HCT116 (cell line): ENCODE results near the gene GP1BA. TPM values are rescaled to one million over a fixed set of nuclear protein-coding genes. Genes with fewer than 3 reads are reported as not detected.

ENCODE experiments used
- ATAC-seq: fragments of 200-7000 bp; cut with Tn5 transposase; 2 replicates; pipeline ENCODE4 v1.9.1; 2020; ENCODE audit warnings: mild to moderate bottlenecking, moderate library complexity
- BruUV-seq: library from RNA; stranded (reverse); fragments of 400-500 nt; replicated peaks from 2 replicates; lab custom pipeline; 2021; lab: Mats Ljungman, UMichigan
- CTCF ChIA-PET: fragments of 300-600 bp; sonication (Branson Sonifier 250); formaldehyde crosslinking; loops from one replicate; lab custom pipeline; 2021; ENCODE audit warnings: antibody characterized with exemption; lab: Charles Lee
- POLR2A ChIA-PET: fragments of 300-600, 350-600 bp; sonication (Branson Sonifier 250); formaldehyde crosslinking; loops from one replicate; lab custom pipeline; 2021; ENCODE audit warnings: antibody characterized with exemption; lab: Charles Lee
- RAD21 ChIA-PET, 2 experiments: fragments of 300-600 bp; sonication (Branson Sonifier 250); formaldehyde crosslinking; loops; one replicate each; lab custom pipeline; 2023; ENCODE audit warnings: low total read pairs in 2 of 2; ENCODE audit not compliant: uncharacterized antibody in 2 of 2, unreplicated experiment in 2 of 2, low non-redundant PET in 1 of 2; lab: Charles Lee
- DNase-seq: peaks from one replicate; pipeline ENCODE4 v3.0.0-alpha.2; 2010; ENCODE audit warnings: low read depth, low spot score
- H2AFZ ChIP-seq: fragments of 200-600 bp; shearing (Covaris generic), sonication (generic); 2 replicates; pipeline ENCODE4 v1.6.1; 2017; ENCODE audit warnings: low read depth, mixed run types, mixed read lengths, antibody characterized with exemption, low read length; ENCODE audit not compliant: poor library complexity, severe bottlenecking
- H3K27ac ChIP-seq: 2 replicates; pipeline ENCODE4 v1.5.1; 2012; ENCODE audit warnings: low read depth, low read length
- H3K27me3 ChIP-seq: fragments of 200-600 bp; sonication (generic); 2 replicates; pipeline ENCODE4 v1.6.1; 2016; ENCODE audit warnings: mixed run types, low read length, mixed read lengths; ENCODE audit not compliant: insufficient read depth
- H3K36me3 ChIP-seq, 2 experiments: fragments of 200-500 bp in 1 of 2; fragments of 200-600 bp in 1 of 2; sonication (Bioruptor generic) in 1 of 2; sonication (generic) in 1 of 2; 2 replicates each; pipeline versions ENCODE4 v1.5.1 to v1.6.1; 2014 to 2016; ENCODE audit warnings: low read length in 2 of 2, inconsistent platforms in 1 of 2, mixed read lengths in 1 of 2, mixed run types in 1 of 2; ENCODE audit not compliant: insufficient read depth in 2 of 2, control insufficient read depth in 1 of 2
- H3K4me1 ChIP-seq, 2 experiments: fragments of 200-600 bp in 1 of 2; sonication (generic) in 1 of 2; 2 replicates each; pipeline versions ENCODE4 v1.5.1 to v1.6.1; 2012 to 2017; ENCODE audit warnings: low read length in 2 of 2, inconsistent platforms in 1 of 2, mild to moderate bottlenecking in 1 of 2, mixed read lengths in 1 of 2, mixed run types in 1 of 2, moderate library complexity in 1 of 2; ENCODE audit not compliant: insufficient read depth in 2 of 2, control insufficient read depth in 1 of 2
- H3K4me2 ChIP-seq: fragments of 200-600 bp; sonication (generic); 2 replicates; pipeline ENCODE4 v1.6.1; 2017; ENCODE audit warnings: mixed run types, low read length, mixed read lengths
- H3K4me3 ChIP-seq, 2 experiments: fragments of 200-600 bp in 1 of 2; sonication (generic) in 1 of 2; replicated peaks in 1 of 2; 2 replicates each; pipeline ENCODE4 v1.5.1; 2011 to 2016; ENCODE audit warnings: low read length in 2 of 2, control low read depth in 1 of 2, low read depth in 1 of 2, mild to moderate bottlenecking in 1 of 2, mixed read lengths in 1 of 2, mixed run types in 1 of 2
- H3K79me2 ChIP-seq: fragments of 200-600 bp; sonication (generic); 2 replicates; pipeline ENCODE4 v1.6.1; 2017; ENCODE audit warnings: mild to moderate bottlenecking, mixed run types, low read length, moderate library complexity, mixed read lengths; ENCODE audit not compliant: insufficient read depth
- H3K9ac ChIP-seq: fragments of 200-600 bp; sonication (generic); 2 replicates; pipeline ENCODE4 v1.6.1; 2016; ENCODE audit warnings: low read length, mixed read lengths
- H3K9me2 ChIP-seq: fragments of 200-600 bp; sonication (generic), shearing (Covaris generic); 2 replicates; pipeline ENCODE4 v1.6.1; 2017; ENCODE audit warnings: mixed run types, mild to moderate bottlenecking, moderate library complexity; ENCODE audit not compliant: insufficient read depth
- H3K9me3 ChIP-seq, 2 experiments: fragments of 200-500 bp in 1 of 2; fragments of 200-600 bp in 1 of 2; sonication (Bioruptor generic) in 1 of 2; sonication (generic) in 1 of 2; 2 replicates each; pipeline ENCODE4 v1.6.1; 2014 to 2017; ENCODE audit warnings: low read length in 2 of 2, mixed read lengths in 2 of 2, inconsistent platforms in 1 of 2, low read depth in 1 of 2, mild to moderate bottlenecking in 1 of 2, mixed run types in 1 of 2, moderate library complexity in 1 of 2; ENCODE audit not compliant: control insufficient read depth in 1 of 2, insufficient read depth in 1 of 2
- H4K20me1 ChIP-seq: fragments of 200-600 bp; sonication (generic), shearing (Covaris generic); 2 replicates; pipeline ENCODE4 v1.6.1; 2017; ENCODE audit warnings: mixed run types, mild to moderate bottlenecking, moderate library complexity; ENCODE audit not compliant: insufficient read depth
- CEBPB ChIP-seq: IDR thresholded peaks from 2 replicates; pipeline ENCODE4 v1.6.1; 2012; ENCODE audit warnings: low read depth
- CTCF ChIP-seq, 3 experiments: fragments of 200-600 bp in 1 of 3; sonication (generic) in 1 of 3; IDR thresholded peaks in 2 of 3; conservative IDR thresholded peaks in 1 of 3; 2 replicates each; pipeline ENCODE4 v1.5.1; 2012 to 2017; ENCODE audit warnings: low read depth in 2 of 3, low read length in 2 of 3, antibody characterized with exemption in 1 of 3, borderline replicate concordance in 1 of 3, control low read depth in 1 of 3, mild to moderate bottlenecking in 1 of 3, mixed read lengths in 1 of 3, mixed run types in 1 of 3, moderate library complexity in 1 of 3; ENCODE audit not compliant: insufficient read depth in 1 of 3
- EGR1 ChIP-seq: IDR thresholded peaks from 2 replicates; pipeline ENCODE4 v1.6.1; 2012; ENCODE audit warnings: low read depth
- EZH2phosphoT487 ChIP-seq: fragments of 200-600 bp; IDR thresholded peaks from 2 replicates; pipeline ENCODE4 v1.6.1; 2018; ENCODE audit warnings: antibody characterized with exemption, borderline replicate concordance
- JUND ChIP-seq: IDR thresholded peaks from 2 replicates; pipeline ENCODE4 v1.6.1; 2012
- MAX ChIP-seq: IDR thresholded peaks from 2 replicates; pipeline ENCODE4 v1.6.1; 2012
- POLR2A ChIP-seq: IDR thresholded peaks from 2 replicates; pipeline ENCODE4 v1.7.0; 2011; ENCODE audit warnings: borderline replicate concordance; ENCODE audit not compliant: insufficient read depth, insufficient read length; ENCODE audit errors: extremely low read depth
- POLR2AphosphoS5 ChIP-seq: IDR thresholded peaks from 2 replicates; pipeline ENCODE4 v1.6.1; 2011; ENCODE audit warnings: mild to moderate bottlenecking, low read depth, low read length, moderate library complexity
- SP1 ChIP-seq: IDR thresholded peaks from 2 replicates; pipeline ENCODE4 v1.6.1; 2012; ENCODE audit warnings: low read depth
- SRF ChIP-seq: IDR thresholded peaks from 2 replicates; pipeline ENCODE4 v1.6.1; 2012; ENCODE audit warnings: low read depth
- YY1 ChIP-seq: IDR thresholded peaks from 2 replicates; pipeline ENCODE4 v1.6.1; 2011; ENCODE audit warnings: low read length, low read depth, moderate library complexity, mild to moderate bottlenecking; ENCODE audit not compliant: insufficient replicate concordance; ENCODE audit errors: extremely low read depth
- intact Hi-C: fragments of 100-400 bp; cut with micrococcal nuclease; formaldehyde crosslinking; loops from 2 replicates; pipeline ENCODE4 v1.10.0; 2022
- total RNA-seq: library from RNA; stranded (reverse); gene quantifications from one replicate; pipeline ENCODE4 v1.2.1, GENCODE V29; 2021; ENCODE audit not compliant: unreplicated experiment

Gene GP1BA
- total RNA-seq, 1 experiment from 2014 or later: not detected

GRCh38 chr17:4928881-4929280, 3.2 kb upstream of the GP1BA start:
- RAD21 ChIA-PET: no interaction called here
- TF ChIP-seq YY1 (no peak), CEBPB (no peak)
- TF ChIP-seq, all 23 proteins: peak for 0

GRCh38 chr17:4932756-4933155, 679 bp downstream of the GP1BA start:
- no peaks in the 10 kb centered on the region for H3K9me2 ChIP-seq

More at GRCh38 chr17:4928881-4929280, 3.2 kb upstream of the GP1BA start:
- POLR2A ChIA-PET: no interaction called here
- H3K4me1 ChIP-seq: no peaks in the 10 kb centered on the region; a peak in 1 of 4 replicates
- H3K79me2 ChIP-seq: no peaks in the 10 kb centered on the region
- H3K9ac ChIP-seq: no peak overlapping the region
- H3K4me2 ChIP-seq: no peak overlapping the region
- no peaks in the 10 kb centered on the region for H4K20me1 ChIP-seq
- H3K36me3 ChIP-seq: no peaks in the 10 kb centered on the region
- DNase-seq: no peak
- CTCF ChIA-PET: no interaction called here
- H3K9me2 ChIP-seq: no peaks in the 10 kb centered on the region
- H3K4me3 ChIP-seq: no peak overlapping the region
- intact Hi-C loops: no loop called here
- H2AFZ ChIP-seq: no peak overlapping the region
- no peak for ATAC-seq
- no peaks in the 10 kb centered on the region for H3K27me3 ChIP-seq
- no peaks in the 10 kb centered on the region for H3K9me3 ChIP-seq
- no TSS peak for BruUV-seq
- H3K27ac ChIP-seq: no peak overlapping the region

More at GRCh38 chr17:4932756-4933155, 679 bp downstream of the GP1BA start:
- Histone ChIP-seq H3K9me3 (no peaks in the 10 kb centered on the region), H3K4me2 (no peak overlapping the region), H2AFZ (no peak overlapping the region), H3K36me3 (peaks cover 0 to 9% of the 10 kb centered on the region in 2 experiments; a peak in 1 of 4 replicates), H3K27me3 (no peaks in the 10 kb centered on the region), H4K20me1 (no peaks in the 10 kb centered on the region), H3K4me3 (no peak overlapping the region), H3K4me1 (peaks cover 8 to 9% of the 10 kb centered on the region in 2 experiments), H3K9ac (no peak overlapping the region), H3K79me2 (peaks cover 2% of the 10 kb centered on the region; the same call in 1 of the 2 replicates), H3K27ac (no peak overlapping the region)
- BruUV-seq: no TSS peak
- RAD21 ChIA-PET: no interaction called here
- ATAC-seq (no peak), DNase-seq (no peak)
- POLR2A ChIA-PET: no interaction called here
- CTCF ChIA-PET: no interaction called here
- no peak for TF ChIP-seq SRF
- no peak for TF ChIP-seq SP1
- TF ChIP-seq POLR2A: no peak
- TF ChIP-seq JUND: no peak
- TF ChIP-seq CTCF (IDR thresholded peaks at IDR 0.05 in 2 of 3, conservative IDR thresholded peaks at IDR 0.05 in 1 of 3; ENCODE audit: borderline replicate concordance in 1 of 3, insufficient read depth in 1 of 3, low read depth in 2 of 3, low read length in 2 of 3): no peak
- TF ChIP-seq POLR2AphosphoS5: no peak
- no peak for TF ChIP-seq MAX
- TF ChIP-seq EZH2phosphoT487: no peak
- no peak for TF ChIP-seq EGR1
- intact Hi-C loops: no loop called here
